Activated naive CD4-positive, alpha-beta T cell treated with anti-CD3 and anti-CD28 coated beads, Interleukin-2, amount 50 U/mL, for 72 hours (primary cell): ENCODE data around the gene RHEX. TPM values are rescaled to one million over a fixed set of nuclear protein-coding genes. Genes with fewer than 3 reads are reported as not detected.
A peak's percentile ranks its signal among the peaks of the same experiment; 100 is the strongest.

Experiments used
- ATAC-seq, 2 donors: fragments of 150-1000 bp; cut with Tn5 transposase; 2 replicates each; pipeline ENCODE4 v1.10.0; 2021; ENCODE audit warnings: mild to moderate bottlenecking in 2 of 2, moderate library complexity in 2 of 2
- DNase-seq, 2 donors: peaks; one replicate each; pipeline ENCODE4 v3.0.0; 2021 to 2022; ENCODE audit warnings: low spot score in 2 of 2
- H3K27ac Mint-ChIP-seq, 2 donors: one replicate each; pipeline ENCODE4 v1.8.0; 2022; ENCODE audit warnings: mild to moderate bottlenecking in 2 of 2, mixed read lengths in 2 of 2
- H3K36me3 Mint-ChIP-seq, 2 donors: one replicate each; pipeline ENCODE4 v1.8.0; 2022; ENCODE audit warnings: mixed read lengths in 2 of 2
- H3K9me3 Mint-ChIP-seq, 2 donors: one replicate each; pipeline ENCODE4 v1.8.0; 2022; ENCODE audit warnings: mixed read lengths in 2 of 2
- total RNA-seq, 2 donors: library from RNA; stranded (reverse); gene quantifications; one replicate each; pipeline ENCODE4 v1.2.3, GENCODE V29; 2022

RHEX gene
- total RNA-seq, 2 donors from 2014 or later: not detected

- no peak for ATAC-seq
- H3K36me3 Mint-ChIP-seq: peaks cover 3% of the 10 kb centered on the region in 2 donors
- no peak for DNase-seq
- peaks cover 3% of the 10 kb centered on the region in 2 donors for H3K9me3 Mint-ChIP-seq
- no peak overlapping the region for H3K27ac Mint-ChIP-seq
Observed at GRCh38 chr1:206116191-206116872, 63.4 kb downstream of the RHEX start.

GRCh38 chr1:206116873-206117150 lies 63.8 kb downstream of the RHEX start:
- H3K9me3 Mint-ChIP-seq: peaks cover 8% of the 10 kb centered on the region in 2 donors
- H3K27ac Mint-ChIP-seq: no peak overlapping the region
- peaks cover 4 to 6% of the 10 kb centered on the region in 2 donors for H3K36me3 Mint-ChIP-seq
- DNase-seq (no peak), ATAC-seq (no peak)

- ATAC-seq: peak; percentile 59 to 75
- H3K9me3 Mint-ChIP-seq: peaks cover 11 to 13% of the 10 kb centered on the region in 2 donors
- H3K27ac Mint-ChIP-seq: peak within 1 kb of the TSS in 1 of 2 donors; percentile 51
- peak in 1 of 2 donors; percentile 32 for DNase-seq
- H3K36me3 Mint-ChIP-seq: peaks cover 4 to 6% of the 10 kb centered on the region in 2 donors
Observed at GRCh38 chr1:206117151-206117948, 64.4 kb downstream of the RHEX start, which contains the start of gene AVPR1B. Gene AVPR1B, minus strand, starts transcription at chr1:206117388. Its CDS starts 498 bp downstream, at chr1:206116890.

- Mint-ChIP-seq H3K27ac (no peak overlapping the region), H3K9me3 (peaks cover 13 to 14% of the 10 kb centered on the region in 2 donors), H3K36me3 (peaks cover 4 to 6% of the 10 kb centered on the region in 2 donors)
- no peak for DNase-seq
- ATAC-seq: no peak
Observed at GRCh38 chr1:206120406-206120805, 67.4 kb downstream of the RHEX start.

GRCh38 chr1:206121269-206121668 lies 68.3 kb downstream of the RHEX start:
- H3K36me3 Mint-ChIP-seq: peaks cover 4 to 6% of the 10 kb centered on the region in 2 donors
- H3K9me3 Mint-ChIP-seq: peaks cover 13 to 14% of the 10 kb centered on the region in 2 donors
- no peak overlapping the region for H3K27ac Mint-ChIP-seq
- DNase-seq (no peak), ATAC-seq (no peak)

GRCh38 chr1:206122686-206123085 lies 69.7 kb downstream of the RHEX start:
- H3K27ac Mint-ChIP-seq: no peak overlapping the region
- ATAC-seq (no peak), DNase-seq (no peak)
- peaks cover 4 to 6% of the 10 kb centered on the region in 2 donors for H3K36me3 Mint-ChIP-seq
- H3K9me3 Mint-ChIP-seq: peaks cover 13 to 14% of the 10 kb centered on the region in 2 donors

- DNase-seq (no peak), ATAC-seq (no peak)
- Mint-ChIP-seq H3K9me3 (peaks cover 13 to 14% of the 10 kb centered on the region in 2 donors), H3K27ac (no peak overlapping the region), H3K36me3 (peaks cover 4 to 6% of the 10 kb centered on the region in 2 donors)
Observed at GRCh38 chr1:206125346-206125745, 72.4 kb downstream of the RHEX start.

GRCh38 chr1:206127336-206127735 lies 74.4 kb downstream of the RHEX start:
- H3K27ac Mint-ChIP-seq: no peak overlapping the region
- DNase-seq: no peak
- no peaks in the 10 kb centered on the region for H3K36me3 Mint-ChIP-seq
- H3K9me3 Mint-ChIP-seq: peaks cover 0 to 3% of the 10 kb centered on the region in 2 donors
- ATAC-seq: no peak

- Mint-ChIP-seq H3K27ac (no peak overlapping the region), H3K9me3 (no peaks in the 10 kb centered on the region), H3K36me3 (no peaks in the 10 kb centered on the region)
- DNase-seq (no peak), ATAC-seq (no peak)
Observed at GRCh38 chr1:206128196-206128595, 75.2 kb downstream of the RHEX start.

GRCh38 chr1:206131037-206131436 lies 78.1 kb downstream of the RHEX start:
- no peaks in the 10 kb centered on the region for H3K36me3 Mint-ChIP-seq
- peak overlapping the region in 1 of 2 donors; percentile 10 for H3K27ac Mint-ChIP-seq
- no peaks in the 10 kb centered on the region for H3K9me3 Mint-ChIP-seq
- no peak for DNase-seq
- ATAC-seq: no peak

GRCh38 chr1:206133751-206134415 lies 80.9 kb downstream of the RHEX start:
- DNase-seq (no peak), ATAC-seq (no peak)
- Mint-ChIP-seq H3K36me3 (no peaks in the 10 kb centered on the region), H3K9me3 (no peaks in the 10 kb centered on the region), H3K27ac (no peak overlapping the region)

- no peak overlapping the region for H3K27ac Mint-ChIP-seq
Observed at GRCh38 chr1:206135248-206135647, 82.3 kb downstream of the RHEX start.

GRCh38 chr1:206136241-206136640 lies 83.3 kb downstream of the RHEX start:
- no peak for ATAC-seq
- Mint-ChIP-seq H3K36me3 (no peaks in the 10 kb centered on the region), H3K9me3 (no peaks in the 10 kb centered on the region), H3K27ac (no peak overlapping the region)
- no peak for DNase-seq

More at GRCh38 chr1:206135248-206135647, 82.3 kb downstream of the RHEX start:
- no peaks in the 10 kb centered on the region for H3K9me3 Mint-ChIP-seq
- no peaks in the 10 kb centered on the region for H3K36me3 Mint-ChIP-seq
- DNase-seq (no peak), ATAC-seq (no peak)

- DNase-seq (no peak), ATAC-seq (no peak)
- Mint-ChIP-seq H3K9me3 (no peaks in the 10 kb centered on the region), H3K36me3 (no peaks in the 10 kb centered on the region), H3K27ac (peak overlapping the region in 1 of 2 donors; percentile 2)
Observed at GRCh38 chr1:206142011-206142410, 89.0 kb downstream of the RHEX start.

- H3K9me3 Mint-ChIP-seq: no peaks in the 10 kb centered on the region
- ATAC-seq (peak in 1 of 2 donors; percentile 57), DNase-seq (no peak)
- H3K27ac Mint-ChIP-seq: no peak overlapping the region
- H3K36me3 Mint-ChIP-seq: no peaks in the 10 kb centered on the region
Observed at GRCh38 chr1:206142770-206143169, 89.8 kb downstream of the RHEX start.

- Mint-ChIP-seq H3K9me3 (peaks cover 0 to 3% of the 10 kb centered on the region in 2 donors), H3K27ac (no peak overlapping the region), H3K36me3 (no peaks in the 10 kb centered on the region)
- ATAC-seq (no peak), DNase-seq (no peak)
Observed at GRCh38 chr1:206143537-206144172, 90.7 kb downstream of the RHEX start.

- DNase-seq: no peak
- no peak for ATAC-seq
- Mint-ChIP-seq H3K9me3 (peaks cover 0 to 3% of the 10 kb centered on the region in 2 donors), H3K27ac (no peak overlapping the region), H3K36me3 (no peaks in the 10 kb centered on the region)
Observed at GRCh38 chr1:206144605-206145004, 91.6 kb downstream of the RHEX start.
